Vagina (tissue), 2 donors: ENCODE measurements around the gene TNS4. TPM values are rescaled to one million over a fixed set of nuclear protein-coding genes. Genes with fewer than 3 reads are reported as not detected.

Experiments used
- DNase-seq, 2 donors: peaks; one replicate each; pipeline ENCODE4 v3.0.0-alpha.2; 2017; ENCODE audit errors: extremely low spot score in 2 of 2
- H3K27ac ChIP-seq: fragments of 200-600 bp; sonication (generic); one replicate; pipeline ENCODE4 v1.5.1; 2019
- H3K27me3 ChIP-seq: fragments of 200-600 bp; sonication (generic); one replicate; pipeline ENCODE4 v1.5.1; 2019
- H3K36me3 ChIP-seq, 2 donors: fragments of 200-600 bp; sonication (generic); one replicate each; pipeline ENCODE4 v1.5.1; 2017 to 2019
- H3K4me1 ChIP-seq: fragments of 200-600 bp; sonication (generic); one replicate; pipeline ENCODE4 v1.5.1; 2019
- H3K4me3 ChIP-seq, 2 donors: fragments of 200-600 bp; sonication (generic); 1 replicate in 1 of 2; 2 replicates in 1 of 2; pipeline ENCODE4 v1.5.1; 2016 to 2019
- H3K9me3 ChIP-seq: fragments of 200-600 bp; sonication (generic); one replicate; pipeline ENCODE4 v1.5.1; 2019
- POLR2A ChIP-seq, 2 donors: fragments of 450-650 bp; IDR thresholded peaks; one replicate each; pipeline ENCODE4 v1.6.1; 2017; ENCODE audit warnings: antibody characterized with exemption in 2 of 2, mild to moderate bottlenecking in 2 of 2, moderate library complexity in 2 of 2
- POLR2AphosphoS5 ChIP-seq, 2 donors: sonication (generic); formaldehyde crosslinking; IDR thresholded peaks; one replicate each; pipeline ENCODE4 v1.9.0; 2017; ENCODE audit warnings: antibody characterized with exemption in 2 of 2, mild to moderate bottlenecking in 2 of 2, low read depth in 1 of 2; ENCODE audit not compliant: insufficient read depth in 1 of 2
- intact Hi-C: fragments of 100-400 bp; cut with DNase I; formaldehyde crosslinking; loops from one replicate; pipeline ENCODE4 v1.15.1; 2023
- total RNA-seq: library from RNA; depleted of rRNA; stranded (reverse); fragments of >200 nt; gene quantifications from one replicate; pipeline ENCODE4 v1.2.3, GENCODE V29; 2016
- TF ChIP-seq, protein P1 (sequence below), 3 experiments: fragments of 450-650 bp in 2 of 3; fragments of 200-600 bp in 1 of 3; sonication (generic) in 1 of 3; IDR thresholded peaks; one replicate each; pipeline ENCODE4 v1.5.1; 2017 to 2019; ENCODE audit warnings: antibody characterized with exemption in 3 of 3, mild to moderate bottlenecking in 2 of 3, moderate library complexity in 2 of 3

The TNS4 gene
- total RNA-seq, 1 donor from 2014 or later: 296 TPM

DNA sequence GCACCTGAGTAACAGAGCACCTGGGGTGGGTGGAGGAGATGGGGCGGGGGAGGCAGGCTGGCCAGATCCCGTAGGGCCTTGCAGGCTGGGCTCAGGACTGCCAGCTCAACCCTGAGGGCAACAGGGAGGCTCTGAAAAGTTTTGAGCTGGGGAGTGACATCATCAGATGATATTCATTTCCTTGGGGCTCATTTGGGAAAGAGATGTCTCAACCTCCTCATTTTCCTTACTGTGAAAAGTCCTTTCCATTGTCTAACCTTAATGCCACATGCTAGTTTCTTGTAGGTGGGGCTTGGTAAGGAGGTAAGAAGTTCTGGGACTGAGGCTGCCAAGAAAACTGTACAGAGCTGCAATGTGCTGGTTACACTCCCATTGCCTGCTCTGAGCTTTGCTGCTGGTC lies 3.7 kb downstream of the TNS4 start:
- Histone ChIP-seq H3K27ac (peak overlapping the region; percentile 87), H3K27me3 (no peaks in the 10 kb centered on the region), H3K36me3 (no peaks in the 10 kb centered on the region), H3K9me3 (no peaks in the 10 kb centered on the region), H3K4me3 (peak overlapping the region in 1 of 2 donors; percentile 48), H3K4me1 (peaks cover 22% of the 10 kb centered on the region)
- intact Hi-C loops: no loop called here
- DNase-seq: no peak
- TF ChIP-seq POLR2AphosphoS5 (IDR thresholded peaks at IDR 0.05; ENCODE audit: insufficient read depth in 1 of 2, low read depth in 1 of 2) (no peak), POLR2A (IDR thresholded peaks at IDR 0.05) (no peak)
- TF ChIP-seq, protein P1, sequence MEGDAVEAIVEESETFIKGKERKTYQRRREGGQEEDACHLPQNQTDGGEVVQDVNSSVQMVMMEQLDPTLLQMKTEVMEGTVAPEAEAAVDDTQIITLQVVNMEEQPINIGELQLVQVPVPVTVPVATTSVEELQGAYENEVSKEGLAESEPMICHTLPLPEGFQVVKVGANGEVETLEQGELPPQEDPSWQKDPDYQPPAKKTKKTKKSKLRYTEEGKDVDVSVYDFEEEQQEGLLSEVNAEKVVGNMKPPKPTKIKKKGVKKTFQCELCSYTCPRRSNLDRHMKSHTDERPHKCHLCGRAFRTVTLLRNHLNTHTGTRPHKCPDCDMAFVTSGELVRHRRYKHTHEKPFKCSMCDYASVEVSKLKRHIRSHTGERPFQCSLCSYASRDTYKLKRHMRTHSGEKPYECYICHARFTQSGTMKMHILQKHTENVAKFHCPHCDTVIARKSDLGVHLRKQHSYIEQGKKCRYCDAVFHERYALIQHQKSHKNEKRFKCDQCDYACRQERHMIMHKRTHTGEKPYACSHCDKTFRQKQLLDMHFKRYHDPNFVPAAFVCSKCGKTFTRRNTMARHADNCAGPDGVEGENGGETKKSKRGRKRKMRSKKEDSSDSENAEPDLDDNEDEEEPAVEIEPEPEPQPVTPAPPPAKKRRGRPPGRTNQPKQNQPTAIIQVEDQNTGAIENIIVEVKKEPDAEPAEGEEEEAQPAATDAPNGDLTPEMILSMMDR (IDR thresholded peaks at IDR 0.05): no peak

DNA sequence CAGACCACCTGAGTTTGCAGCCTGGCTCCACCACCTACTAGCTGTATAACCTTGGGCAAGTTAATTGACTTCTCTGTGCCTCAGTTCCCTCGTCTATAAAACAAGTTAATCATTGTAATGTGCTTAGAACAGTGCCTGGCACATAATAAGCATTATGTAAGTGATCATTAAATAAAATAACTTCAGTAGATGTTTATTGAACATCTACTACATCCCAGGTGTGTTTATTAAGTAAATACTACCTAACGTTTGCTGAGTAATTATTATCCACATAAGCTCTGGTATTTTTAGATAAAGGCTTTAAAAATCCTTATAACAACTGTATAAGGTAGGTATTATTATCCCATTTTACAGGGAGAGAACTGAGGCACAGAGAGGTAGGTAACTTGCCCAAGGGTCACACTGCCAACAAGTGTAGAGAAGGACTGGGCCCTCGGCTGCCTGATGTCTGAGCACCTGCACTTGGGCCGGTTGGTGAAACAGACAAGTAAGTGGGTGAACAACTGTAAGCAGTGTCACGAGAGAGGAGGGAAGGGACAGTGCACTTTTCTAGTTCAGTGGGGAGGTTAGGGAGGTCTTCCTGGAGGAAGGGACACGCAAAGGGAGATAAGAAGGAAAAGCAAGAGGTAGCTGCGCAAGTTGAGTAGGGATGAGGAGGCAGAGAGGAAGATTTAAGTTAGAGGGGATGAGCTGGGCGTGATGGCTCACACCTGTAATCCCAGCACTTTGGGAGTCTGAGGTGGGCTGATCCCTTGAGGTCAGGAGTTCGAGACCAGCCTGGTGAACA lies 4.6 kb downstream of the TNS4 start:
- no peaks in the 10 kb centered on the region for H3K9me3 ChIP-seq
- peak overlapping the region; percentile 58 for H3K27ac ChIP-seq
- H3K27me3 ChIP-seq: no peaks in the 10 kb centered on the region
- H3K4me1 ChIP-seq: peaks cover 28% of the 10 kb centered on the region
- TF ChIP-seq POLR2AphosphoS5 (IDR thresholded peaks at IDR 0.05; ENCODE audit: insufficient read depth in 1 of 2, low read depth in 1 of 2): no peak
- TF ChIP-seq, protein P1 (IDR thresholded peaks at IDR 0.05): no peak
- no peak for TF ChIP-seq POLR2A (IDR thresholded peaks at IDR 0.05)
- peak overlapping the region in 1 of 2 donors; percentile 48 for H3K4me3 ChIP-seq
- intact Hi-C loops: no loop called here
- H3K36me3 ChIP-seq: no peaks in the 10 kb centered on the region
- no peak for DNase-seq

DNA sequence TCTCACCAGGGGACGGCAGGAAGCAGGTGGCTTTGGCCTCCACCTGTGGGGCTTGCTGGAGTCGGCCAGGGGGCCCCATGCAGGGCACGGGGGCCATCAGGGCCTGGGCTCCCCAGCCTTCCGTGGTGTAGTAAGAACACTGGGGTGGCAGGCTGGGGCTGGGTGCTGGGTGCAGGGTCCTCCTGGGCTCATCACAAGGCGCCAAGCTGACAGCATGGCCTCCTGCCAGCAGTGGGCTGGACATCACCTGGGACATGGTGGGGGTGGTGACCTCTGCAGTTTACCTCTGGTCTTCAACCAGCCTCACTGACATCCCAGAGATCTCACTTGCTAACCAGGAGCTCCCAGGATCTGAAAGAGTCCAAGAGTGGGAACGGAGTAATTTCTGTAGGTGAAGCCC lies 5.3 kb downstream of the TNS4 start:
- no peaks in the 10 kb centered on the region for H3K36me3 ChIP-seq
- TF ChIP-seq POLR2AphosphoS5 (IDR thresholded peaks at IDR 0.05; ENCODE audit: insufficient read depth in 1 of 2, low read depth in 1 of 2): peak in 1 of 2 donors; percentile 37
- TF ChIP-seq POLR2A (IDR thresholded peaks at IDR 0.05): no peak
- TF ChIP-seq, protein P1 (IDR thresholded peaks at IDR 0.05): no peak
- H3K4me1 ChIP-seq: peaks cover 35% of the 10 kb centered on the region
- H3K9me3 ChIP-seq: no peaks in the 10 kb centered on the region
- no peaks in the 10 kb centered on the region for H3K27me3 ChIP-seq
- DNase-seq: no peak
- peak overlapping the region; percentile 58 for H3K27ac ChIP-seq
- H3K4me3 ChIP-seq: peak overlapping the region in 1 of 2 donors; percentile 48
- intact Hi-C loops: no loop called here

DNA sequence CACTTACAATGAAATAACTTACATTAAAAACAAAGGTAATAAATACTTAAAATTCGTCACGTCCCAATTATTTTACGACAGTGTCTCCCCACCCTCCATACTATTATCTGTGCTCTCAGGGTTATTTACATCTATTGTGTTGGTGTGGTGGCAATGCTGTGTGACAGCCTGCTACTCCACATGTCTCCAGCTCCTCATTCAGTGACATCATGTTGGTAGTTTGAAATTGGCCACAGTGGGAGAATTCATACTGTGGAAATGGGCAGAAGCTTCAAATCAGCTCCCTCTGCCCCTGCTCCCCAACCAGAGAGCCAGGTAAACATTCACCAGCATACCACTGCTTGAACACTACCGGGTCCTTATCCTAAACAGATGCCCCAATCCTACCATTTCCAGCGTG lies 6.3 kb downstream of the TNS4 start:
- no peaks in the 10 kb centered on the region for H3K9me3 ChIP-seq
- H3K27me3 ChIP-seq: no peaks in the 10 kb centered on the region
- no peak for TF ChIP-seq POLR2A (IDR thresholded peaks at IDR 0.05)
- no peak for TF ChIP-seq POLR2AphosphoS5 (IDR thresholded peaks at IDR 0.05; ENCODE audit: insufficient read depth in 1 of 2, low read depth in 1 of 2)
- TF ChIP-seq, protein P1 (IDR thresholded peaks at IDR 0.05): no peak
- peaks cover 43% of the 10 kb centered on the region for H3K4me1 ChIP-seq
- peak overlapping the region; percentile 58 for H3K27ac ChIP-seq
- intact Hi-C loops: no loop called here
- no peaks in the 10 kb centered on the region for H3K36me3 ChIP-seq
- H3K4me3 ChIP-seq: peak overlapping the region in 1 of 2 donors; percentile 48
- DNase-seq: no peak

DNA sequence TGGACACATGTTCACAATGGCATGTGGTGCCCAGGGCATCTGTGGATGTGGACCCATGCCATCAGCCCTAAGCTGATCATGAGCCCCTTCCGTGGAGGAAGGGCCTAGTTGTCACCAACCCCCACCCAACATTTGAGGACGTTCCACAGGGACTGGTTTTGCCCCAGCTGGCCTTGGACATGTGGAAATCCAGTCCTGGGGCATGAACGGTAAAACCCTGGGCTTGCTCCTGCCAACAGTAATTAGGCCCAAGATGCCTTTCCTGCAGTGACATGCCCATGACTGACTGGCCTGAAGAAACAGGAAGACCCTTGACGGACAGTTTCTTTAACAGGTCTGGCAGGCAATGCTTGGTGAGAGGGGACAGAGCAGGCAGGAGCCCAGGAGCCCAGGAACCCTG lies 7.7 kb downstream of the TNS4 start:
- peak overlapping the region; percentile 50 for H3K27ac ChIP-seq
- DNase-seq: no peak
- H3K27me3 ChIP-seq: no peaks in the 10 kb centered on the region
- H3K9me3 ChIP-seq: no peaks in the 10 kb centered on the region
- TF ChIP-seq, protein P1 (IDR thresholded peaks at IDR 0.05): no peak
- peak in 1 of 2 donors; percentile 52 for TF ChIP-seq POLR2AphosphoS5 (IDR thresholded peaks at IDR 0.05; ENCODE audit: insufficient read depth in 1 of 2, low read depth in 1 of 2)
- TF ChIP-seq POLR2A (IDR thresholded peaks at IDR 0.05): no peak
- intact Hi-C loops: no loop called here
- peaks cover 51% of the 10 kb centered on the region for H3K4me1 ChIP-seq
- H3K36me3 ChIP-seq: peaks cover 0 to 4% of the 10 kb centered on the region in 2 donors
- H3K4me3 ChIP-seq: peak overlapping the region in 1 of 2 donors; percentile 48
